GM18861 (cell line): ENCODE measurements around the gene SERPINB6.

Experiments
- ATAC-seq: cut with Tn5 transposase; IDR thresholded peaks from one replicate; pipeline ENCODE4 v1.9.1; 2021; ENCODE audit not compliant: unreplicated experiment

SERPINB6 gene

DNA sequence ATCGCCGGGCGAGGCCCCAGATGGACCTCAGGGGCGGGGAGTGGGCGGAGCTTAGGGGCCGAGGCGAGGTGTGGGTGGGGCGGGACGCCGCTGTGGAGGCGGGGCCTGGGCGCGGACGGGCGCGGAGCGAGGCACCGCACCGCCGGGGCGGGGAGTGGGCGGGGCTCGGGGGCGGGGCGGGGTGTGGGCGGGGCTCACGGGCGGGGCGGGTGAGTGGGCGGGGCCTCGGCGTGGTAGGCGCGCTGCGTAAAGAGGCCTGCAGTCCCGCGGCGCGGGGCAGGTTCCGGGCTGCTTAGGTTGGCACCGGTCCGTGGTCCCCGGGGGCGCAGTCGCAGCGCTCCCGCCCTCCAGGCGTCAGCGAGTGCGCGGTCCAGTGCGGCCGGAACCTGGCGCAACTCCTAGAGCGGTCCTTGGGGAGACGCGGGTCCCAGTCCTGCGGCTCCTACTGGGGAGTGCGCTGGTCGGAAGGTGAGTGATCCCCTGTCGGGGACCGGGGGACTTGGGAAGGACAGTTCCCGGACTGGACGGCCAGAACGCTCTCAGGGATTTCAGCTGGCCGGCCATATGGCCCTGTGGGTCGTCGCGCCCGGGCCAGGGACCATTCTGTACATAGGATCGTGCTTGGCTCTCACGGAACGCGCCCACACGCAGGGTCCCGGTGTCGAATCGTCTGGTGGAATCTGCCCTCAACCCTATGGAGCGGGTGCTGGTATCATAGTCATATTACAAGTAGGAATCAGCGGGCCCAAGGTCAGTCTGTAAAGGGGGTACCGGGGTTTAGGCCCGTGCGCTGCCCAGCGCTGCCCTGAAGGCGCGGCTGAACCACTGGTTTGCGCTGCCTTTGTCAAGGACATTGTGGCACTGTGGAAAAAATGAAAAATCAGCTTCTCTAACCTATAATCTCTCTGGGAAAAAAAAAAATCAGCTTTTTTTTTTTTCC lies 28.5 kb upstream of the SERPINB6 start, which contains the start of gene NQO2:
TSS of gene NQO2 (plus strand) at position 277 of the 940 bp plus-strand sequence. CDS start 6,659 bp downstream, outside the sequence.
- peak; percentile 53 for ATAC-seq

- ATAC-seq, result peak; percentile 11
Measured at GRCh38 chr6:2998998-2999617, 27.7 kb upstream of the SERPINB6 start.

- peak; percentile 36 for ATAC-seq
Measured at GRCh38 chr6:2998249-2998997, 27.1 kb upstream of the SERPINB6 start.

DNA sequence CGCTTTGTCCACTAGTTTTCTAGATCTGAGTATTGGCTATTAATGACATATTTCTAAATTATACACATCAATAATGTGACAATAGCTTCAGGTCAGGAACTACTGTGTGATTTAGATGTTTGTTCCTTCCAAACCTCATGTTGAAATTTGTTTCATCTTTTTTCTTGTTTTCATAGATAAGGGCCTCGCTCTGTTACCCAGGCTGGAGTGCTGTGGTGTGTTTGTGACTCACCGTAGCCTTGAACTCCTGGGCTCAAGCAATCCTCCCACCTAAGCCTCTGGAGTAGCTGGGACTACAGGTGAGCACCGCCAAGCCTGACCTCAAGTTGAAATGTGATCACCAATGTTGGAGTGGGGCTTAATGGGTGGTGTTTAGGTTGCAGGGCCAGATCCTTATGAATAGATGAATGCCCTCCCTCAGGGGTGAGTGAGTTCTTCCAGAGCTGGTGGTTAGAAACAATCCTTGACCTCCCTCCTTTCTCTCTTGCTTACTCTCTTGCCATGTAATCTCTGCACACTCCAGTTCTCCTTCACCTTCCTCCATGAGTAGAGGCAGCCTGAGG lies 22.5 kb upstream of the SERPINB6 start:
- no peak for ATAC-seq

GRCh38 chr6:2992330-2992979 lies 21.1 kb upstream of the SERPINB6 start:
- ATAC-seq, result no peak

DNA sequence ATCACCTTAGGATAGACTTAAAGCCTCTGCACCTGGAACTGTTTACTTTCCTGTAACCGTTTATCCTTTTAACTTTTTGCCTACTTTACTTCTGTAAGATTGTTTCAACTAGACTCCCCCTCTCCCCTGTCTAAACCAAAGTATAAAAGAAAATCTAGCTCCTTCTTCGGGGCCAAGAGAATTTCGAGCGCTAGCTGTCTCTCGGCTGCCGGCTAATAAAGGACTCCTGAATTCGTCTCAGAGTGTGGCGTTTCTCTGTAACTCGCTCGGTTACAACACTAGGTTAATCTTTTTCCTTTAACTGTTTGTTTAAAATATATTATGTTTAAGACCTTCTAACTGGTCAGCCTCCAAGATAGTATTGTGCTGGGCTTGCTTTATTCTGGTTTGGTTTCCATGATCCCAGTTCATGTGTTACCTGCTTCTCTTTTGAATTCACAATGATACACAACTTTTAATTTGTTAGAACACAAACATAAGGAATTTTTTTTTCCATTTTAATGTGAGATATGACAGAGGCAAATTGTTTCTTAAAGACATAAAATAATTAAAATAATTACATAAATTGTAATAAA lies 19.7 kb upstream of the SERPINB6 start:
- ATAC-seq, result no peak

DNA sequence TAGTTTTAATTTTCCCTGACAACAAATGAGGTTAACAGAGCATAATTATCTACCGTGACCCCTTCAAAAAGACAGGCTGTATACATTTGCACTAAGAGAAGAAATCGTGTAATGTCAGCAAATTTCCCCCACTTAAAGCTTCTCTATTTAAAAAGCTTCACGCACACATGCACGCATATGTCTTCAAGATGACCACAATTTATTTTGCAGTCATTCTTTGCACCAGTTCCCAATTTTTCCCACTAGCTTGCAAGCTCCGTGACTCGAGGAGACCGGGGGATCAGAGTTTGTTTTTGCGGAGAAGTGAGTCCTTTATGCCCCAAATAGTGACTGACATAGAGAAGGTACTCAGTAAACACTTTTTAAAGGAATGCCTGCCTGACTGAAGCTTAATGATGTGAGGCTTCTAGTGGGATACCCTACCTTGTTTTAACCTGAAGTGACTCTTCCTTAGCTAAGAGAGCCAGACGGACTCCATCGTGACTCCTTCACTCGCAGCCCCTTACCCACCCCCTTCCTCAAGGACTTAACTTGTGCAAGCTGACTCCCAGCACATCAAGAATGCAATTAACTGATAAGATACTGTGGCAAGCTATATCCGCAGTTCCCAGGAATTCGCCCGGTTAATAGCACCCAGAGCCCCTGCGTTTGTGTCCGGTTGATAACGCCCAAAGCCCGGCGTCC lies 19.0 kb upstream of the SERPINB6 start:
- no peak for ATAC-seq

DNA sequence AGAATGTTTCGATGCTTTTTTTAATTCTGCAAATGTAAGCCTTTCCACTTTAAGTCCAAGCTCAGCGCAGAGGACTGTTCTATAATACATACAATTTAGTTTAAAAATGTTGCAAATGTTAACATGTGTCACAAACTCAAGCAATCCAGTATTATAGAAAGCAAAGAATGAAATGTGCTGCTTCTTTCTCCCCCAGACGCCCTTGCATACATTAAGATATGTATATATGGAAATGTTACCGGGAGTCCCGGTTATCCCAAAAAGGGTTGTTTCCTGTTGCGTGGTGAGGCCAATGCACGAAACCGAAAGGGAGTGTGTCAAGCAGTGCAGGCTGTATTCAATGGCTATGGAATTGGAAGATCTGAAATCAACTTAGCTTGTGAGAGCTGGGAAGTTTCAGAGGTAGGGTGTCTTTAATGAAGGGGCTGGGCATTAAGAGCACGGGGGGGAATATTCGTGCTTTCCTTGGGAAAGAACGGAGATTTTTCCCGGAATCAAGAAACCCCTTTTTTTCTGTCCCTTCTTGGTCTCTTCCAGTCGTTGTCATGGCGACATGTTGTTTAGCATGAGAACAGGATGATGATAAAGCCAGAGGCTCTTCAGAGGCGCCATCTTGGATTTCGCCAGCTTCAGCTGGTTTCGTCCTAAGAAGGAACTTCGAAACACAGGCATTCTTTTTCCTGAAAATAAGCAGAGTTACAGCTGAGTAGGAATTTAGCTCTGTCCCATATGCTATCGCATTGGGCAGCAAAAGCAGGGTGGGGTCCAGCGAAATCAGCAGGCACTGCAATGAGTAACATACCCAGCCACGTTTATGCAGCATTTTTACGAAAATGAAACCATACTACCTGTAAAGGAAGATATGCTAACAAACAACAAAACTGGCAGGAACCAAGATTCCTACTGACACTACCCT lies 18.2 kb upstream of the SERPINB6 start:
- ATAC-seq, result peak; percentile 60

GRCh38 chr6:2988426-2989331 lies 17.3 kb upstream of the SERPINB6 start:
- peak; percentile 57 for ATAC-seq

GRCh38 chr6:2988094-2988425 lies 16.7 kb upstream of the SERPINB6 start:
- ATAC-seq, result no peak

GRCh38 chr6:2986722-2987221 lies 15.4 kb upstream of the SERPINB6 start:
- no peak for ATAC-seq

DNA sequence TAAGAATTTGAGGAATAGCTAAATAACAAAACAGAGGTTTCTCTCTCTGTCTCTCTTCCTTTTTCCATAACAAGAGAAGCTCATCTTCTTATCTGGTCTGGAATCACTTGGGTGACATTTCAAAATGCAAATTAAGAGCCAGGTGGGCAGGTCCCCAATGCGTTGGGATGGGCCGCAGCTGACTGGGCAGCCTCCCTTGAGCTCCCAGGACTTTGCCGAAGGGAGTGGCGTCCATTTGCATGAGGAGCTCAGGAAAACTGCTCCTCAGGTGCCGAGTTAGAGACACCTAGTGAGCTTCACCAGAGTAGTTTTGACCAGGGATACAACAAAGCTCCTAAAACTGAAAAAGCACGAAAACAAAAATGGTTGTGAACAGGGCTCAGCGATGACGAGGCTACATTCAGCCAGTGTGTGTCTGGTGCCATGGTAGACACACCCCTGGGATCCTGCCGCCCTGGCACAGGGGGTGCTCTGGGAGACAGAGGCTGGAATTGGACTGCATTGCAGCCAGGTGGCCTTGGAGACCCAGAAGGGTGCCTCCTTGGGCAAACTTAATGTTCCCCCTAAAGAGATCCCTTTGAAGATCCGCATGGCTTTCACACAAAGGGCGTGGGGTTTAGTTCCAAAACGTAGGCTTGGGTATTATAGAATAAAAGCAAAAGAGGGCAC lies 13.5 kb upstream of the SERPINB6 start:
- no peak for ATAC-seq

DNA sequence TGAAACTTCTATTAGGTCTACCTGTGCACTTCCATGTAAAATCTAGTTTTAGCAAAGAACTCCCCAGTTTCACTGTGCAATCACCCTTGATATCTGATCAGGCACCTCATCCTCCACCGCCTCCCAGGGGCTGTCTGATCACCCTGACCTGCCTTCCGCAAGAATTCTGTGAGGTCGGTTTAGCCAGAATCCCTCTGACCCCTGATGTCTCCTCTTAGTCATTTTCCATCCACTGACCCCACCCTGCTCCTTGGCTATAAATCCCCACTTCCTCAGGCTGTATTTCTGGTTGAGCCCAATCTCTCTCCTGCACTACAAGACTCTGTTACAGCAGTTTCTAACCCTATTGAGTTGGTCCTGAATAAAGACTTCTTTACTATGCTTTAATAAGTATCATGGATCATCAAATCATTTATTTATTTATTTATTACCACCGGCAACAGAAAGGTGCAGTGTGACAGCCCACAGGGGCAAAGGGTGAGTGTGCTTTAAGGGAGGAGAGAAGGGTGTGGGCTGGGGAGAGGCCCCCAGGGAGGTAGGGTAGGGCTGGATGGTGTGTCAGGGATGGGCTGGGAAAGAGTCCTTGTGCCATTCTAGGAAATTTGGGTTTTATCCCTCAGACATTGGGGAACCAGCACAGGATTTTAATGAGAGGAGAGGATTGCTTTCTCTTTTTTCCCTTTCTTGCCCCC lies 11.2 kb upstream of the SERPINB6 start:
- ATAC-seq, result no peak

GRCh38 chr6:2980465-2980855 lies 9.1 kb upstream of the SERPINB6 start:
- ATAC-seq, result no peak

GRCh38 chr6:2979819-2980464 lies 8.6 kb upstream of the SERPINB6 start:
- ATAC-seq, result no peak

DNA sequence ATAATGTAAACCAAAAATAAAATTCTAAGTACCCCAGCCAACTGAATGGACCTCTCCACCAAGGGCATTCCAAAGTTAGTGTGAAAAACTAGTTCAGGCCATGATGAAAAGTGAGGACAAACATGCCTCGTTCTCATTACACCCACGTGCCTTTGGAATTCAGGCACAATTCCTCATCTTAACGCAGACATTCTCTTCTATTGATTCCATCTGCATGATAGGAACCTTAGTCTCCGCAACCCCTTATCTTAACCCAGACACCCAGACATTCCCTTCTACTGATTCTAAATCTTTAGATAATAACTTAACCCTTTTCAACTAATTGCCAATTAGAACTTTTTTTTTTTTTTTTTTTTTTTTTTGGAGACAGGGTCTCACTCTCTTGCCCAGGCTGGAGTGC lies 7.6 kb upstream of the SERPINB6 start:
- ATAC-seq, result no peak
